Gastrocnemius medialis (tissue), 4 donors: Measurements from ENCODE around the gene SGMS1. TPM values are rescaled to one million over a fixed set of nuclear protein-coding genes. Genes with fewer than 3 reads are reported as not detected.
A peak's percentile ranks its signal among the peaks of the same experiment; 100 is the strongest.

ENCODE experiments used
- ATAC-seq, 2 donors: fragments of 150-250 bp; one replicate each; pipeline ENCODE4 v1.9.1; 2016
- DNase-seq, 2 donors: peaks; one replicate each; pipeline ENCODE4 v3.0.0-alpha.2; 2019
- H3K27ac ChIP-seq, 4 donors: fragments of 200-600 bp; sonication (generic); 1 replicate in 1 of 4; 2 replicates in 3 of 4; pipeline ENCODE4 v1.5.1; 2016 to 2018; ENCODE audit warnings: mild to moderate bottlenecking in 2 of 4, moderate library complexity in 1 of 4
- H3K27me3 ChIP-seq, 3 donors: fragments of 200-600 bp; sonication (generic) in 2 of 3; 1 replicate in 1 of 3; 2 replicates in 2 of 3; pipeline versions ENCODE4 v1.5.1 to v1.6.0; 2016 to 2019; ENCODE audit warnings: mild to moderate bottlenecking in 1 of 3, moderate library complexity in 1 of 3
- H3K36me3 ChIP-seq, 2 donors: fragments of 200-600 bp; sonication (generic) in 1 of 2; one replicate each; pipeline ENCODE4 v1.5.1; 2017 to 2018
- H3K4me1 ChIP-seq, 2 donors: fragments of 200-600 bp; sonication (generic) in 1 of 2; one replicate each; pipeline ENCODE4 v1.5.1; 2016 to 2017; ENCODE audit warnings: mild to moderate bottlenecking in 2 of 2
- H3K4me3 ChIP-seq, 4 donors: fragments of 200-600 bp; sonication (generic) in 3 of 4; 1 replicate in 1 of 4; 2 replicates in 3 of 4; pipeline ENCODE4 v1.5.1; 2016 to 2019; ENCODE audit warnings: mild to moderate bottlenecking in 2 of 4
- H3K9me3 ChIP-seq, 3 donors: fragments of 200-600 bp; sonication (generic) in 2 of 3; 1 replicate in 1 of 3; 2 replicates in 2 of 3; pipeline ENCODE4 v1.5.1; 2016 to 2019
- CTCF ChIP-seq, 5 experiments: fragments of 450-650 bp in 3 of 5; fragments of 200-600 bp in 2 of 5; sonication (generic) in 2 of 5; IDR thresholded peaks in 4 of 5; conservative IDR thresholded peaks in 1 of 5; 1 replicate in 4 of 5; 2 replicates in 1 of 5; pipeline ENCODE4 v1.5.1; 2016 to 2019; ENCODE audit warnings: antibody characterized with exemption in 5 of 5, mild to moderate bottlenecking in 3 of 5, moderate library complexity in 3 of 5
- POLR2A ChIP-seq, 2 donors: fragments of 450-650 bp; IDR thresholded peaks; one replicate each; pipeline ENCODE4 v1.6.1; 2017; ENCODE audit warnings: antibody characterized with exemption in 2 of 2, mild to moderate bottlenecking in 2 of 2, moderate library complexity in 2 of 2
- in situ Hi-C, 4 donors: fragments of 200-750 bp; cut with MboI; loops; one replicate each; pipeline versions ENCODE4 v1.15.0 to v1.8.0; 2017; ENCODE audit warnings: low sequenced_read_pairs in 4 of 4
- intact Hi-C: fragments of 100-400 bp; cut with DNase I; formaldehyde crosslinking; loops from one replicate; pipeline ENCODE4 v1.15.1; 2023; ENCODE audit warnings: low total_unique reads
- total RNA-seq, 4 donors: library from RNA; depleted of rRNA; stranded (reverse); fragments of >200 nt; gene quantifications; one replicate each; pipeline versions ENCODE4 v1.1.0 to v1.2.3, GENCODE V29; 2016

Gene SGMS1
- total RNA-seq, 4 donors from 2014 or later, result 17.6 to 30.7 (median 25.0) TPM

GRCh38 chr10:50470798-50471582 is 152.8 kb downstream of the SGMS1 start:
- ATAC-seq (no peak), DNase-seq (no peak)
- Histone ChIP-seq H3K36me3 (no peaks in the 10 kb centered on the region), H3K9me3 (no peaks in the 10 kb centered on the region), H3K4me3 (no peak overlapping the region), H3K4me1 (peaks cover 44 to 48% of the 10 kb centered on the region in 2 donors), H3K27me3 (no peaks in the 10 kb centered on the region), H3K27ac (no peak overlapping the region)
- TF ChIP-seq POLR2A (IDR thresholded peaks at IDR 0.05), result no peak
- TF ChIP-seq CTCF (IDR thresholded peaks at IDR 0.05 in 4 of 5, conservative IDR thresholded peaks at IDR 0.05 in 1 of 5), result no peak
- intact Hi-C loops (loop anchor here (2.0 kb wide), 1 partner anchor 26 kb away; no protein-coding TSS in a partner anchor), in situ Hi-C loops (no loop called here)

- Histone ChIP-seq H3K9me3 (no peaks in the 10 kb centered on the region), H3K27me3 (no peaks in the 10 kb centered on the region), H3K36me3 (no peaks in the 10 kb centered on the region), H3K27ac (no peak overlapping the region), H3K4me1 (peaks cover 44 to 54% of the 10 kb centered on the region in 2 donors), H3K4me3 (no peak overlapping the region)
- ATAC-seq, result no peak
- no peak for TF ChIP-seq POLR2A (IDR thresholded peaks at IDR 0.05)
- TF ChIP-seq CTCF (IDR thresholded peaks at IDR 0.05 in 4 of 5, conservative IDR thresholded peaks at IDR 0.05 in 1 of 5), result no peak
- in situ Hi-C loops, result no loop called here
- no peak for DNase-seq
- intact Hi-C loops, result loop anchor here (2.0 kb wide), 1 partner anchor 26 kb away; no protein-coding TSS in a partner anchor
Observed at GRCh38 chr10:50470345-50470744, 153.4 kb downstream of the SGMS1 start.

- TF ChIP-seq POLR2A (IDR thresholded peaks at IDR 0.05), result no peak
- TF ChIP-seq CTCF (IDR thresholded peaks at IDR 0.05 in 4 of 5, conservative IDR thresholded peaks at IDR 0.05 in 1 of 5), result no peak
- DNase-seq (peak in 1 of 2 donors; percentile 21), ATAC-seq (peak; percentile 49 to 58)
- in situ Hi-C loops, result no loop called here
- no peaks in the 10 kb centered on the region for H3K27me3 ChIP-seq
- intact Hi-C loops, result loop anchor here (2.0 kb wide), 1 partner anchor 27 kb away; no protein-coding TSS in a partner anchor
- no peaks in the 10 kb centered on the region for H3K9me3 ChIP-seq
- H3K4me3 ChIP-seq, result no peak overlapping the region
- no peaks in the 10 kb centered on the region for H3K36me3 ChIP-seq
- H3K27ac ChIP-seq, result no peak overlapping the region
- H3K4me1 ChIP-seq, result peaks cover 44 to 55% of the 10 kb centered on the region in 2 donors
Observed at GRCh38 chr10:50469778-50470193, 154.0 kb downstream of the SGMS1 start.

- intact Hi-C loops, result no loop called here
- peaks cover 46 to 54% of the 10 kb centered on the region in 2 donors for H3K4me1 ChIP-seq
- no peak overlapping the region for H3K4me3 ChIP-seq
- no peak overlapping the region for H3K27ac ChIP-seq
- no peak for DNase-seq
- in situ Hi-C loops, result no loop called here
- no peaks in the 10 kb centered on the region for H3K36me3 ChIP-seq
- H3K27me3 ChIP-seq, result no peaks in the 10 kb centered on the region
- no peak for TF ChIP-seq CTCF (IDR thresholded peaks at IDR 0.05 in 4 of 5, conservative IDR thresholded peaks at IDR 0.05 in 1 of 5)
- TF ChIP-seq POLR2A (IDR thresholded peaks at IDR 0.05), result no peak
- no peak for ATAC-seq
- no peaks in the 10 kb centered on the region for H3K9me3 ChIP-seq
Observed at GRCh38 chr10:50469288-50469687, 154.5 kb downstream of the SGMS1 start.
